ENCODE data around the gene CHAF1B. TPM values are rescaled to one million over a fixed set of nuclear protein-coding genes. Genes with fewer than 3 reads are reported as not detected.

Gene CHAF1B
- total RNA-seq, 1 donor from 2014 or later = 0.67 TPM

DNA sequence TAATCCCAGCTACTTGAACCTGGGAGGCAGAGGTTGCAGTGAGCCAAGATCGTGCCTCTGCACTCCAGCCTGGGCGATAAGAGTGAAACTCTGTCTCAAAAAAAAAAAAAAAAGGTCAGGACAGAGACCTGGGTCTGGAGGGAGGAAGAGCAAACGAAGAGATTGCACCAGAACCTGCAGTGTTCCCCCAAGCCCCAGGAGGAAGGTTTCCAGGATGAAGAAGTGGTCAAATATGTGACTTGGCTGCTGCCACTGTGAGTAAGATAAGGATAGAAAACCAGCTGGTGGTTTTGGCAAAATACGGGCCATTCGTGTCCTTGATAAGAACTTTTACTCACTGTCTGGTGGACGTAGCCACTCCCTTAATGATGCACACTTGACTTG is 52.5 kb downstream of the CHAF1B start:
- ATAC-seq (peak; percentile 59), DNase-seq (no peak)
- H3K9me3 ChIP-seq = no peaks in the 10 kb centered on the region
- no peaks in the 10 kb centered on the region for H3K27me3 ChIP-seq
- TF ChIP-seq, protein P1, sequence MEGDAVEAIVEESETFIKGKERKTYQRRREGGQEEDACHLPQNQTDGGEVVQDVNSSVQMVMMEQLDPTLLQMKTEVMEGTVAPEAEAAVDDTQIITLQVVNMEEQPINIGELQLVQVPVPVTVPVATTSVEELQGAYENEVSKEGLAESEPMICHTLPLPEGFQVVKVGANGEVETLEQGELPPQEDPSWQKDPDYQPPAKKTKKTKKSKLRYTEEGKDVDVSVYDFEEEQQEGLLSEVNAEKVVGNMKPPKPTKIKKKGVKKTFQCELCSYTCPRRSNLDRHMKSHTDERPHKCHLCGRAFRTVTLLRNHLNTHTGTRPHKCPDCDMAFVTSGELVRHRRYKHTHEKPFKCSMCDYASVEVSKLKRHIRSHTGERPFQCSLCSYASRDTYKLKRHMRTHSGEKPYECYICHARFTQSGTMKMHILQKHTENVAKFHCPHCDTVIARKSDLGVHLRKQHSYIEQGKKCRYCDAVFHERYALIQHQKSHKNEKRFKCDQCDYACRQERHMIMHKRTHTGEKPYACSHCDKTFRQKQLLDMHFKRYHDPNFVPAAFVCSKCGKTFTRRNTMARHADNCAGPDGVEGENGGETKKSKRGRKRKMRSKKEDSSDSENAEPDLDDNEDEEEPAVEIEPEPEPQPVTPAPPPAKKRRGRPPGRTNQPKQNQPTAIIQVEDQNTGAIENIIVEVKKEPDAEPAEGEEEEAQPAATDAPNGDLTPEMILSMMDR (IDR thresholded peaks at IDR 0.05) = no peak
- H3K4me1 ChIP-seq = no peaks in the 10 kb centered on the region
- intact Hi-C loops (cut with DNase I) = no loop called here
- H3K27ac ChIP-seq = no peak overlapping the region
- H3K36me3 ChIP-seq = no peaks in the 10 kb centered on the region
- no peak overlapping the region for H3K4me3 ChIP-seq

DNA sequence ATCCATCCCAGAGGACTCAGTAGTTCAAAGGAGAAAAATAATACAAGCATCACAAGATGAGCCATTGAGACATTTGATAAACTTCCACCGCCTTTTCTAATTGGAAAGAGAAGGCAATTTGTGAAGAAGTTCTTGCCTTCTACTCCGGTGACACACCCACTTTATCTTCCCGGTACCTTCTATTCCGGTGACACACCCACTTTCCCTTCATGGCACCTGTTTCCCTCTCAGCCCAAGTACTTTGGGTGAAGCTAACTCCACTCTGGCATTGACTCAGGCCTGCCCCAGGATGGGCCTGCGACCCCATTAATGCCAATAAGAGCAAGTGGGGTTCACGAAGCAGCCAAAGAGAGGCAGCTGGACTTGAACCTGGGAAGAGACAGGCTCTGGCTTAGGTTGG is 56.5 kb downstream of the CHAF1B start:
- no peak for DNase-seq
- H3K4me3 ChIP-seq = no peak overlapping the region
- no peak for ATAC-seq
- no peaks in the 10 kb centered on the region for H3K9me3 ChIP-seq
- H3K27me3 ChIP-seq = no peaks in the 10 kb centered on the region
- H3K27ac ChIP-seq = no peak overlapping the region
- intact Hi-C loops (cut with DNase I) = no loop called here
- TF ChIP-seq, protein P1 (IDR thresholded peaks at IDR 0.05) = no peak
- no peaks in the 10 kb centered on the region for H3K4me1 ChIP-seq
- no peaks in the 10 kb centered on the region for H3K36me3 ChIP-seq

DNA sequence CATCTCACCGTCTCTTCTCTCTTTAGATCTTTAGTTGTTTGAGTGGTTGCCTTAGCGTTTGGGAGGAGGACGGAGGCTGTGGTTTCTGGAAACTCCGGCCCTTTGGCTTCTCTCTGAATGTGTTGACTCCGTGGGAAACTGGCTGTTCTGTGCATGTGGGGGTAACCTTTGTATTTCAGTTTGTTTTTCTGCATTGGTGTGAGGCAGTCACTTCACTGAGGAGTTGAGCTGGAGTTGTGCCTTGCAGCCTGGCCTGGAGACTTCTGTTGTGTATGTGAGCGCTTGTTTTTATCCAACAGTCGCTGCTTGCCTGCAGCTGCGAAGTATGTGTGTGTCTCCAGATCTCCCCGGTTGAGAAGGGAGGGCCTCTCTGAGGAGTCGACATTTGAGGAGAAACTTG is 61.1 kb downstream of the CHAF1B start:
- H3K4me1 ChIP-seq = no peaks in the 10 kb centered on the region
- no peak for DNase-seq
- H3K36me3 ChIP-seq = no peaks in the 10 kb centered on the region
- no peaks in the 10 kb centered on the region for H3K27me3 ChIP-seq
- H3K9me3 ChIP-seq = no peaks in the 10 kb centered on the region
- no peak overlapping the region for H3K4me3 ChIP-seq
- no peak overlapping the region for H3K27ac ChIP-seq
- intact Hi-C loops (cut with DNase I) = no loop called here
- TF ChIP-seq, protein P1 (IDR thresholded peaks at IDR 0.05) = no peak
- no peak for ATAC-seq

DNA sequence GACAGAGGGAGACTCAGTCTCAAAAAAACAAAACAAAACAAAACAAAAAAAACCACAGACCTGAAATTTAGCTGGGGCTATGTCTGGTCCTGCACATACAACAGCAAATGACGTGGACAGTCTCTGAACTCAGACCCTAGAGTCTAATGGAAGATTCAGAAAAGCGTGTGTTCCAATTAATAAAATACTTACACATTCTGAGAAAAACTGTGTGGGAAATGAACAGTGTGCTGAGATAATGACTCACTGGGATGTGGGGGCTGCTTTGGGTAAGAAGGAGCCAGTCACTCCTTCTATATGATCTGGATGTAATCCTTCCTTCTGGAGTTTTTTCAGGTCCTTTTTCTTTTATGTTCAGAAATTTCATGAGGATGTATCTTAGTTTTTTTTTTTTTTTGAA is 65.3 kb downstream of the CHAF1B start:
- Histone ChIP-seq H3K36me3 (no peaks in the 10 kb centered on the region), H3K9me3 (no peaks in the 10 kb centered on the region), H3K4me3 (no peak overlapping the region), H3K4me1 (peaks cover 4% of the 10 kb centered on the region), H3K27ac (no peak overlapping the region), H3K27me3 (no peaks in the 10 kb centered on the region)
- no peak for ATAC-seq
- intact Hi-C loops (cut with DNase I) = no loop called here
- TF ChIP-seq, protein P1 (IDR thresholded peaks at IDR 0.05) = no peak
- no peak for DNase-seq

DNA sequence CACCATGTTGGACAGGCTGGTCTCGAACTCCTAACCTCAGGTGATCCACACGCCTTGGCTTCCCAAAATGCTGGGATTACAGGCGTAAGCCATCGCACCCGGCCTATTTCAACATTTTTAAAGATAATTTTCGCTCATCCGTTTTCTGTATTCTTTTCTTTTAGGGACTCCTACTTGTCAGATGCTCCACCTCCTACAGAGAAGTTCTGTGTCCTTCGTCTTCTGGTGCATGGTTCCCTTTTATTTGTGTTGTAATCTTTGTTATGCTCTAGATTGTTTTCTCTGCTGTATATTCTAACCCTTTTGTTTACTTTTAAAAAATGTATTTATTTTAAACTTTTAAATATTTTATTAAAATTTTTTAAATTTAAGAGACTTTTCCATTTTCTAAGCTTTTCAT is 66.3 kb downstream of the CHAF1B start:
- H3K4me3 ChIP-seq = no peak overlapping the region
- no peaks in the 10 kb centered on the region for H3K27me3 ChIP-seq
- intact Hi-C loops (cut with DNase I) = no loop called here
- peaks cover 4% of the 10 kb centered on the region for H3K4me1 ChIP-seq
- TF ChIP-seq, protein P1 (IDR thresholded peaks at IDR 0.05) = no peak
- DNase-seq = no peak
- no peaks in the 10 kb centered on the region for H3K36me3 ChIP-seq
- no peaks in the 10 kb centered on the region for H3K9me3 ChIP-seq
- H3K27ac ChIP-seq = no peak overlapping the region
- ATAC-seq = peak; percentile 40

DNA sequence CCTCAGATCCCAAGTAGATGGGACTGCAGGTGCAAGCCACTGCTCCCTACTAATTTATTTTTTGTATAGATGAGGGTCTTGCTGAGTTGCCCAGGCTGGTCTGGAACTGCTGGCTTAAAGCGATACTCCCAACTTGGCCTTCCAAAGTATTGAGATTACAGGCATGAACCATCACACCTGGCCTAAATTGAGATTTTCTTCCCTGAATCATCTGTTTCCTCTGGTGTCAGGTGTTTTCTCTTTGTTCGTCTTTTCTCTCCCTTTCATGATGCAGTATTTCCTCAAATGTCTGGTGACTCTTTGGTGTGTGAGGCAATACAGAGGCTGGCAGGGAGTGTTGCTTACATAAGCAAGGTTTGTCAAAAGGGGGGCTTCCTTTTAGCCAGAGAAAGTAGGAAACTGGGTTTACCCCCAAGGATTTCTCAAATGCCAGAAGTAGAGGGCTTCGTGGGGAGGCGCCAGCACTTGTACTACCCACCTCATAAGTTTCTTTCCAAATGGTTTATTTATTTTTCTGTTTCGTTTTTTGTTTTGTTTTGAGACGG is 67.2 kb downstream of the CHAF1B start:
- peaks cover 4% of the 10 kb centered on the region for H3K4me1 ChIP-seq
- no peaks in the 10 kb centered on the region for H3K9me3 ChIP-seq
- ATAC-seq (no peak), DNase-seq (no peak)
- no peak overlapping the region for H3K27ac ChIP-seq
- TF ChIP-seq, protein P1 (IDR thresholded peaks at IDR 0.05) = no peak
- no peaks in the 10 kb centered on the region for H3K36me3 ChIP-seq
- H3K27me3 ChIP-seq = no peaks in the 10 kb centered on the region
- intact Hi-C loops (cut with DNase I) = no loop called here
- H3K4me3 ChIP-seq = no peak overlapping the region

Data from upper lobe of right lung (tissue), 1 donor.